NT2/D1 (cell line): ENCODE data around the gene DPPA2.
A peak's percentile ranks its signal among the peaks of the same experiment; 100 is the strongest.

Source experiments
- DNase-seq: peaks from one replicate; pipeline ENCODE4 v3.0.0-alpha.2; 2011; ENCODE audit warnings: low read depth, low spot score
- H3K27me3 ChIP-seq: 2 replicates; pipeline ENCODE4 v1.6.0; 2011; ENCODE audit warnings: mild to moderate bottlenecking; ENCODE audit not compliant: insufficient read length, insufficient read depth
- H3K36me3 ChIP-seq: 2 replicates; pipeline ENCODE4 v1.6.1; 2011; ENCODE audit warnings: mild to moderate bottlenecking, low read length, mixed read lengths; ENCODE audit not compliant: insufficient read depth, insufficient read length
- H3K4me1 ChIP-seq: 2 replicates; pipeline ENCODE4 v1.5.1; 2011; ENCODE audit not compliant: insufficient read depth, insufficient read length
- H3K4me3 ChIP-seq: 2 replicates; pipeline ENCODE4 v1.5.1; 2011; ENCODE audit warnings: low read depth; ENCODE audit not compliant: insufficient read length
- H3K9ac ChIP-seq: 2 replicates; pipeline ENCODE4 v1.6.0; 2011; ENCODE audit warnings: low read depth; ENCODE audit not compliant: insufficient read length
- H3K9me3 ChIP-seq: 2 replicates; pipeline ENCODE4 v1.5.1; 2011; ENCODE audit warnings: mild to moderate bottlenecking, low read length; ENCODE audit not compliant: insufficient read depth
- SUZ12 ChIP-seq: IDR thresholded peaks from 2 replicates; pipeline ENCODE4 v1.6.1; 2011; ENCODE audit not compliant: insufficient read length, insufficient read depth; ENCODE audit errors: extremely low read depth
- YY1 ChIP-seq: IDR thresholded peaks from 2 replicates; pipeline ENCODE4 v1.6.1; 2011; ENCODE audit not compliant: insufficient read length, insufficient read depth
- ZNF274 ChIP-seq: IDR thresholded peaks from 2 replicates; pipeline ENCODE4 v1.6.1; 2011; ENCODE audit warnings: mild to moderate bottlenecking, low read depth, low read length

Gene DPPA2

GRCh38 chr3:109337393-109337792, 21.1 kb upstream of the DPPA2 start, which contains the start of gene DPPA4:
DPPA4 (minus strand) TSS chr3:109337546; CDS start chr3:109337517, 29 bp downstream.
- TF ChIP-seq ZNF274 (no peak), YY1 (peak; percentile 83)
- peak within 1 kb of the TSS; percentile 80 for H3K9ac ChIP-seq
- peaks cover 45% of the 10 kb centered on the region for H3K36me3 ChIP-seq
- no peaks in the 10 kb centered on the region for H3K9me3 ChIP-seq
- H3K4me1 ChIP-seq, result no peaks in the 10 kb centered on the region
- no peaks in the 10 kb centered on the region for H3K27me3 ChIP-seq
- DNase-seq, result peak; percentile 87
- H3K4me3 ChIP-seq, result peak within 1 kb of the TSS; percentile 76

GRCh38 chr3:109336291-109336861, 20.1 kb upstream of the DPPA2 start:
- TF ChIP-seq YY1 (no peak), SUZ12 (no peak), ZNF274 (no peak)
- DNase-seq, result no peak
- Histone ChIP-seq H3K36me3 (peaks cover 50% of the 10 kb centered on the region), H3K4me3 (peak overlapping the region; percentile 76), H3K9ac (peak overlapping the region; percentile 80), H3K4me1 (no peaks in the 10 kb centered on the region), H3K27me3 (no peaks in the 10 kb centered on the region), H3K9me3 (no peaks in the 10 kb centered on the region)

- Histone ChIP-seq H3K27me3 (no peaks in the 10 kb centered on the region), H3K9ac (peak overlapping the region; percentile 80), H3K9me3 (no peaks in the 10 kb centered on the region), H3K4me1 (no peaks in the 10 kb centered on the region), H3K36me3 (peaks cover 66% of the 10 kb centered on the region), H3K4me3 (peak overlapping the region; percentile 76)
- TF ChIP-seq ZNF274 (no peak), YY1 (no peak), SUZ12 (no peak)
- DNase-seq, result no peak
These were observed 18.3 kb upstream of the DPPA2 start for GRCh38 chr3:109334572-109334971.

GRCh38 chr3:109331692-109332091, 15.4 kb upstream of the DPPA2 start:
- Histone ChIP-seq H3K9me3 (no peaks in the 10 kb centered on the region), H3K4me3 (peak overlapping the region; percentile 17), H3K36me3 (peaks cover 95% of the 10 kb centered on the region), H3K4me1 (no peaks in the 10 kb centered on the region), H3K9ac (no peak overlapping the region), H3K27me3 (no peaks in the 10 kb centered on the region)
- DNase-seq, result no peak
- TF ChIP-seq YY1, result no peak

- TF ChIP-seq ZNF274 (no peak), SUZ12 (no peak), YY1 (no peak)
- Histone ChIP-seq H3K4me3 (no peak overlapping the region), H3K27me3 (no peaks in the 10 kb centered on the region), H3K9ac (no peak overlapping the region), H3K9me3 (no peaks in the 10 kb centered on the region), H3K4me1 (no peaks in the 10 kb centered on the region), H3K36me3 (peaks cover 93% of the 10 kb centered on the region)
- DNase-seq, result no peak
These were observed 14.1 kb upstream of the DPPA2 start for GRCh38 chr3:109330405-109330804.

GRCh38 chr3:109328202-109328601, 11.9 kb upstream of the DPPA2 start:
- TF ChIP-seq ZNF274 (no peak), SUZ12 (no peak), YY1 (no peak)
- no peak overlapping the region for H3K4me3 ChIP-seq
- peaks cover 71% of the 10 kb centered on the region for H3K36me3 ChIP-seq
- no peaks in the 10 kb centered on the region for H3K4me1 ChIP-seq
- H3K27me3 ChIP-seq, result no peaks in the 10 kb centered on the region
- no peak overlapping the region for H3K9ac ChIP-seq
- no peak for DNase-seq
- H3K9me3 ChIP-seq, result no peaks in the 10 kb centered on the region

- Histone ChIP-seq H3K36me3 (peaks cover 50% of the 10 kb centered on the region), H3K27me3 (no peaks in the 10 kb centered on the region), H3K4me1 (no peaks in the 10 kb centered on the region), H3K4me3 (no peak overlapping the region), H3K9me3 (no peaks in the 10 kb centered on the region), H3K9ac (no peak overlapping the region)
- DNase-seq, result no peak
- TF ChIP-seq YY1 (no peak), ZNF274 (no peak), SUZ12 (no peak)
These were observed 9.3 kb upstream of the DPPA2 start for GRCh38 chr3:109325657-109326056.

- Histone ChIP-seq H3K9ac (no peak overlapping the region), H3K4me3 (no peak overlapping the region), H3K4me1 (no peaks in the 10 kb centered on the region), H3K9me3 (no peaks in the 10 kb centered on the region), H3K27me3 (no peaks in the 10 kb centered on the region), H3K36me3 (peaks cover 45% of the 10 kb centered on the region)
- TF ChIP-seq SUZ12, result no peak
- TF ChIP-seq YY1, result no peak
- no peak for TF ChIP-seq ZNF274
- DNase-seq, result no peak
These were observed 8.8 kb upstream of the DPPA2 start for GRCh38 chr3:109325109-109325508.
